Measurements from ENCODE around the gene CUL2.
A peak's percentile ranks its signal among the peaks of the same experiment; 100 is the strongest.
"Not testable (repeated sequence)": the region's sequence is repeated elsewhere in the genome, so short reads cannot be mapped to it uniquely, and the experiment has no call there.

CUL2 gene

GRCh38 chr10:35017608-35018007 is 72.5 kb downstream of the CUL2 start:
- DNase-seq: no peak

- no peak for DNase-seq
Measured at GRCh38 chr10:35015843-35016408, 74.2 kb downstream of the CUL2 start.

- no peak for DNase-seq
Measured at GRCh38 chr10:35012781-35013180, 77.4 kb downstream of the CUL2 start.

- DNase-seq: no peak
Measured at GRCh38 chr10:35011771-35012191, 78.4 kb downstream of the CUL2 start.

GRCh38 chr10:35007858-35008301 is 82.3 kb downstream of the CUL2 start:
- no peak for DNase-seq

- no peak for DNase-seq
Measured at GRCh38 chr10:35006836-35007235, 83.3 kb downstream of the CUL2 start.

- DNase-seq: no peak
Measured at GRCh38 chr10:35005868-35006267, 84.3 kb downstream of the CUL2 start.

- DNase-seq: no peak
Measured at GRCh38 chr10:35004651-35005050, 85.5 kb downstream of the CUL2 start.

- DNase-seq: no peak
Measured at GRCh38 chr10:35003906-35004305, 86.2 kb downstream of the CUL2 start.

GRCh38 chr10:35000936-35001335 is 89.2 kb downstream of the CUL2 start:
- no peak for DNase-seq

GRCh38 chr10:34999532-34999931 is 90.6 kb downstream of the CUL2 start:
- DNase-seq: no peak

- DNase-seq: no peak
Measured at GRCh38 chr10:34998940-34999339, 91.2 kb downstream of the CUL2 start.

GRCh38 chr10:34996843-34997242 is 93.3 kb downstream of the CUL2 start:
- no peak for DNase-seq

GRCh38 chr10:34995925-34996324 is 94.2 kb downstream of the CUL2 start:
- DNase-seq: no peak

- peak; percentile 30 for DNase-seq
Measured at GRCh38 chr10:34994565-34995142, 95.5 kb downstream of the CUL2 start.

GRCh38 chr10:34993782-34994181 is 96.4 kb downstream of the CUL2 start:
- no peak for DNase-seq

GRCh38 chr10:34991117-34991516 is 99.0 kb downstream of the CUL2 start:
- not testable (repeated sequence) for DNase-seq

GRCh38 chr10:34988397-34989067 is 101.6 kb downstream of the CUL2 start:
- no peak for DNase-seq

GRCh38 chr10:34985823-34986222 is 104.3 kb downstream of the CUL2 start:
- no peak for DNase-seq

- no peak for DNase-seq
Measured at GRCh38 chr10:34985146-34985545, 105.0 kb downstream of the CUL2 start.

- no peak for DNase-seq
Measured at GRCh38 chr10:34981844-34982243, 108.3 kb downstream of the CUL2 start.

GRCh38 chr10:34979938-34980337 is 110.2 kb downstream of the CUL2 start:
- DNase-seq: no peak

GRCh38 chr10:34978080-34978479 is 112.1 kb downstream of the CUL2 start:
- DNase-seq: no peak

- not testable (repeated sequence) for DNase-seq
Measured at GRCh38 chr10:34976380-34976910, 113.7 kb downstream of the CUL2 start.
